Skin of body (tissue), 2 donors: Measurements from ENCODE around the gene EXOC6. TPM values are rescaled to one million over a fixed set of nuclear protein-coding genes. Genes with fewer than 3 reads are reported as not detected.

Experiments used
- DNase-seq: peaks from one replicate; lab custom pipeline; 2025; lab: John Stamatoyannopoulos, UW
- total RNA-seq: library from RNA; depleted of rRNA; stranded (reverse); fragments of >200 nt; gene quantifications from one replicate; pipeline ENCODE4 v1.2.3, GENCODE V29; 2014

The EXOC6 gene
- total RNA-seq, 1 donor from 2014 or later, result 21.9 TPM

DNA sequence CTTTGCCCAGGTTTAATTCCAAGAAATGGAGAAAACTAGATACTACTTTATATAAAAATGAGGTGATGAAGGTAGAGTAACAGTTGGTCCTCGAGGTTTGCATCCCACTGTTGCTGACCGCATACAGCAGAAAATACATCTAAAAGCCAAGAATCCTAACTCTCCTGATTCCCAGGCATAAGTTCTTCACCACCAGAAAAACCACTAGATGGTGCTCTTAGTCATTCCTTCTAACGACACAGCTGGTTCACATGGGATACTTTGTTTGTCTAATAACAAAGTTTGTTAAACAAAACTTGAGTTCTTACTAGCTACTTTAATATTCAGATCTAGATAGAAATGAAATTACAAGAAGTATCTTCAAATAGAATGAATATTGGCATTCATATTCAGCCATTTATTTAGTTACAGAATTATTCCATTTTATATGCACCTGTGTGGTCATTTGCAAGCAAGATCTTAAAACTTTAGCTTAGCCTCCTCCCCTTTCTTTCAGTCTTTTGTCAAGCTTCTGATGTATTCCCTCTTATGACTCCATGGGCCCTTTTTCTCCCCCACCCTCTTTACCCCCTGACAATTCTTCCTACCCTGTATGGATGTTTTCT is 158.2 kb downstream of the EXOC6 start:
- peak; percentile 15 for DNase-seq

DNA sequence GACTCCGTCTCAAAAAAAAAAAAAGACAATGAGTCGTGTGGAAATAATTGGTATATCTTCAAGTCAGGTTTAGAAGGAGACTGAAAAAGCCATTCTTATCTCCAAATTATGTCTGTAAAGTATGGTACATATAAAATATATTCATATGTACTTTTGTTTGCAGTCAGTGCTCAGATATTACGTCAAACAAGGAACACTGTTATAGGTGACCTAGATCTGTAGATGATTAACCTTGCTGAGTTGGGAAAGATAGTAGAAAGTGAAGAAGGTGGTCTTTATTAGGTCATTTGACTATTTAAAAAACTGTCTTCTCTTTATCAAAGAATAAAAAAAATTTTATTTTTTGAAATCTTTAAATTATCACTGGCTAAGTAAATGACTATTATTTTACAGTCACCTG is 167.4 kb downstream of the EXOC6 start:
- DNase-seq, result no peak

- no peak for DNase-seq
These were observed 174.8 kb downstream of the EXOC6 start for GRCh38 chr10:93023013-93023650.

DNA sequence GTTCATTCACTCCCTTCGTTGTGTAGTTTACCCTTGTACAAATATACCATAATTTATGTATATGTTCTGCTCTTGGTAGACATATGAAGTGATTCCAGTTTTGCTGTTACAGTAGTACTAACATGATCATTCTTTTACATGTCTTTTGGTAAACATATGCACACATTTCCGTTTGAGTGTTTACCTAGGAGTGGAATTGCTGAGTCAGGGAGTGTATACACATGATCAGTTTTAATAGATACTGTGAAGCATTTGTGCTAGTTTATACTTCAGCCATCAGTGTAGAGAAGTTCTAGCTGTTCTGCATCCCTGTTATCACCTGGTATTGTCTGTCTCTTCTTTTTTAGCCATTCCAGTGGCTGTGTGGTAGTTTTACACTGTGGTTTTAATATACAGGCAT is 177.8 kb downstream of the EXOC6 start:
- DNase-seq, result no peak

- DNase-seq, result no peak
These were observed 179.2 kb downstream of the EXOC6 start for GRCh38 chr10:93027508-93027907.

DNA sequence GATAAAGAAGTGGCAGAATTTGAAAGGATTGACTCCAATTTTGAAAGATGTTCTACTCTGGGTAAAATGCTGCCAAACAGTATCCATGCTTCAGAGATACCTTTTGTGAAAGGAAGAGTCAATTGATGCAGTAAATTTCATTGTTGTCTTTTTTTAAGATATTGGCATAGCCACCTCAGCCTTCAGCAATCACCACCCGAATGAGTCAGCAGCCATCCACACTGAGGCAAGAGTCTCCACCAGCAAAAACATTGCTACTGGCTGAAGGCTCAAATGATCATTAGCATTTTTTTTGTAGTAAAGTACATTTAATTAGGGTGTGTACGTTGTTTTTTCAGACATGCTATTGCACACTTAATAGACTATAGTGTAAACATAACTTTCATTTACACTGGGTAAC is 180.6 kb downstream of the EXOC6 start:
- DNase-seq, result no peak

- DNase-seq, result no peak
These were observed 182.1 kb downstream of the EXOC6 start for GRCh38 chr10:93030409-93030808.

GRCh38 chr10:93032105-93032808 is 183.9 kb downstream of the EXOC6 start:
- no peak for DNase-seq

- DNase-seq, result no peak
These were observed 184.5 kb downstream of the EXOC6 start for GRCh38 chr10:93032809-93033137.

DNA sequence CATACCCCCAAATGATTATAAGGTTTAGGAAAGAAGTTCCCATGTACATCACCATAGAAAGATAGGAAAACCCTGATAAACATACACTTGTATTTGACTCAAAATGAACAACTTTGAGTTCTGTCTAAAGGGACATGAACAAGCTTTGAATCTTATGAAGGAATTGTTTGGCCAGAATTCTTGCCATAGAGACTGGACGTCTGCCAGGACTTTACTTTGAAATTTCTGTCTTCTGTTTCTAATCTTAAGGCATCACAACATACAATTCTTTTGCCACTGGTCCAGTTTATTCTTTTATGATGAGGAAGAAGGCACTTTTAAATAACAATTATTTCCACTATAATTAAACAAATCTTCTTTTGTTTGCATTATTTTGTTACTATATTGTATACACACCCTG is 186.1 kb downstream of the EXOC6 start:
- DNase-seq, result no peak

DNA sequence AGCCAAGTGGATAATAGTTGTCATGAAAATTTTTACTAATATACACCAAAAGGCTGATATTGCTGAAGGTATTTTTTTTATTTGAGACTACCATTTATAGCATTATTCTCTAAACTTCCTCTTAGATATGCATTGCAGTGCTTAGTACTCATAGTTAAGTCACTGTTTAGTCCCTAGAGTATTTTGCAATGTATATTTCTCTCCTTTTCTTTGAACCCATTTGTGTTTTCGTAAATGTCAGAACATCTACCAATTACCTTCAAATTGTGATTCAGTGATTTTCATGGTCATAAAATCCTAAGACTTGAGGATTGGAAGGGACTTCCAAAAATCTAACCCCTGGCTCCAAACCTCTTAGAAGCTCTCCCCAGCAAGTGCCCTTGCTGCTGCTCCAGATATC is 190.8 kb downstream of the EXOC6 start:
- no peak for DNase-seq

- DNase-seq, result no peak
These were observed 191.4 kb downstream of the EXOC6 start for GRCh38 chr10:93039721-93040120.

- no peak for DNase-seq
These were observed 206.2 kb downstream of the EXOC6 start for GRCh38 chr10:93054486-93054885.

- DNase-seq, result no peak
These were observed 209.8 kb downstream of the EXOC6 start for GRCh38 chr10:93058139-93058538.

- no peak for DNase-seq
These were observed 211.9 kb downstream of the EXOC6 start, which contains the start of gene CYP26C1 for GRCh38 chr10:93059975-93060886. CYP26C1 (plus strand) TSS chr10:93060798; CDS start chr10:93061264, 466 bp downstream.

GRCh38 chr10:93060887-93061593 is 212.7 kb downstream of the EXOC6 start:
- DNase-seq, result no peak

DNA sequence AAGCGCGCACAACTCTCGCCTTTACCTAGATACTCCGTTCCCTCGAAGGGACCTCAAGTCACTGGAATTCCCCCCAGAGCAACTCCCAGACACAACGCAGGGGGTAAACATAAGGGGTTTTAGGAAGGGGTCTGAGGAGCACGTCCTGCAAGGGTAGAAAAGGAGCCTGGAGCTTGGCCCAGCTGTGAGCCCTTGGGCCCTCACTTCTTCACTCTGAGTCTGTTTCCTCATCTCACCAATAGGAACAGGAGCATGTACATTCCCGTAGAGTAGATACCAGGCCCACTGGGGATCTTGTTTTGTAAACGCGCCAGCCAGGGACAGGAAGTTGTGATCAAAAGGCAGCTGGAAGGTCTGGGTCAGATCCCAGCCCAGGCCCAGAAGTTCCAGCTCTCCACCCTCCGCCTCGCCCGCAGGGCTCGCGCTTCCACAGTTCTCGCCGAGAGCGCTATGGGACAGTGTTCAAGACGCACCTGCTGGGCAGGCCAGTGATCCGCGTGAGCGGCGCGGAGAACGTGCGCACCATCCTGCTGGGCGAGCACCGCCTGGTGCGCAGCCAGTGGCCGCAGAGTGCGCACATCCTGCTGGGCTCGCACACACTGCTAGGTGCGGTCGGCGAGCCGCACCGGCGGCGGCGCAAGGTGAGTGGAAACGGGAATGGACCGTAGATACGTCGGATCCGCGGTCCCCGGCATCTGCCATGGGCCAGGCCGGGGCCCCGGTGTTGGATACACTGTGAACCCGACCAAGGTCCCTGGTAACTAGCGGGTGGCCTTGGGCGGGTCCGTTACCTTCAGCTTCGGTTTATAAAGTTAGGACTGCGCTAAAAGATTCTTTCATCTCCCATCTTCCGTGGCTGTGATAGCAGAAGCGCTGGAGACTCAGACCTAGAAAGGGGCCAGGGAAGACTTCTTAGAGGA is 213.5 kb downstream of the EXOC6 start:
- no peak for DNase-seq

- no peak for DNase-seq
These were observed 214.3 kb downstream of the EXOC6 start for GRCh38 chr10:93062514-93063143.

DNA sequence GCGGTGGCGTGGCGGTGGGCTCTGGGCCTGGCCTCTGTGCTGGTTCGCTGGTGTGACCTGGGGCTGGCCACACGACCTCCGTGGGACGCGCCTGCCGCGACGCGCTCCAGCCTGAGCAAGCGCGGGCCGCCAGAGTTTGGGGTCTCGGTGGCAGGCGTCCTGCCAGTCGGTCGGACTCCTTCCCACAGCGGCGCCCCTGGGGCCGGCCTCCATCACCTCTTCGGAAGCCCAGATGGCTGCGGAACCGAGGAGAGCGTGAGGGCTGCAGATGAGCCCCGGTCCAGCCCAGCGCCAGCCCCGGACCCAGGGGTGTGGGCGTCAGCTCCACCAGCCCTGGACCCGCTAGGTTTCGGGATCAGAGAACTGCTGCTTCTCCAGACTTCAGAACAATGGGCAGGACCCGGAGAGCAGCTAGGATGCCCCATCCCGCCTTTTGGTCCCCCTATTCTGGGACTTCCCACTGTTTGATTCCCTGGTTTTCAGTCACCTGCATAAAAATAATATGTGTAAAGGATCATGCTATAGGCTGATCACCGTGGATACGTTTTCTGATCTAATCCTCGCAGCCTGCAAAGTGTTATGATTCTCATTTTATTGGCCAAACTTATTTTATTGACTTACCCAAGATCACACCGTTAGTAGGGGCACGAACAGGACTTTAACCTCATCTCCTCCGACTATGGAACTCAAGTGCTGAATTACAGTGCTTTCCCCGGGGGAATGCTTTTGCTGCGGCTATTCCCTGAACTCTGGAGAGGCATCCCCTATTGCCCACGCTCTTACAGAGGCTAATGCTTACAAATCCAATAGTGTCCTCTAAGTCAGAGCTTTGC is 215.0 kb downstream of the EXOC6 start:
- DNase-seq, result no peak
